Skin epidermis (tissue), 12 donors: Measurements from ENCODE around the gene LETM1.
A peak's percentile ranks its signal among the peaks of the same experiment; 100 is the strongest.

ENCODE experiments used
- H3K27ac ChIP-seq, 21 experiments: fragments of 200-600 bp; sonication (generic) in 11 of 21; one replicate each; pipeline ENCODE4 v1.5.0; 2020; ENCODE audit warnings: mild to moderate bottlenecking in 3 of 21, inconsistent platforms in 2 of 21, moderate library complexity in 2 of 21
- H3K4me3 ChIP-seq, 7 experiments: fragments of 200-600 bp; sonication (generic) in 2 of 7; one replicate each; pipeline ENCODE4 v1.5.0; 2020; ENCODE audit warnings: inconsistent platforms in 2 of 7, mild to moderate bottlenecking in 2 of 7, moderate library complexity in 1 of 7

Gene LETM1

DNA sequence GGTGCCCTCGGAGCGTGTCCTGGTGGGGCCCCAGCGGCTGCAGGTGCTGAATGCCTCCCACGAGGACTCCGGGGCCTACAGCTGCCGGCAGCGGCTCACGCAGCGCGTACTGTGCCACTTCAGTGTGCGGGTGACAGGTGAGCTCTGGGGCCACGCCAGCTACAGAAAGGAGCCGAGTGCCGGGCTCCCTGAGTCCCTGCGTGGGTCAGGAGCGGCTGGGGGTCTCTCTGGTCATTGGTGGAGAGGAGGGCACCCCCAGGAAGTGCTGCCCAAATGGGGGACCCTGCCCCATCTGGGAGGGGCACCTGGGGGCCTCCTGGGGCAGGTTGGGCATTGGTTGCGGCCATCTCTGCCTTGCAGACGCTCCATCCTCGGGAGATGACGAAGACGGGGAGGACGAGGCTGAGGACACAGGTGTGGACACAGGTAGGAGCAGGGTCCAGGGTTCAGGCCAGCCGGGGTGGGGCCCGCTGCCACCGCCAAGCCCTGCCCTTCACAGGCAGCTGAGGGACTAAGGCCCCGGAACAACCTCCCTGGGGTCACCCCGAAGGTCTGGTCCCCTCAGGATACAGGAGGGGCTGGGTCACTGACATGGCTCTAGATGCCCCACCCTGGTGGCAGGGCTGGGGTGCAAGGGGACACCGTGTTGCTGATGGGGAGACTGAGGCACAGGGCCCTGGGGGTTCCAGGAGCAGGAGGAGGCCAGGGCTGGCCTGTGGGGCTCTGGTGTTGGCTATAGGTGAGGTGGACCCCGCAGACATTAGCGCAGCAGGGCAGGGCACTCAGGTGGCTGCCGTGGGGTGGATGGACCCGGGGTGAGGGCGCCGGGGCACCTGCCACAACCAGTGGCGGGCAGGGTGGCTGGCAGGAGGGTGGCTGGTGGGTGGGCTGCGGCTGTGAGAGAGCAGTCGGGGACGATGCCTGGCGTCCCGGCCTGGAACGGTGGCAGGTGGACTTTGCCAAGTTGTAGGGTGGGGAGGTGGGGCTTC is 56.3 kb downstream of the LETM1 start:
- Histone ChIP-seq H3K27ac (peak overlapping the region in 1 of 21 experiments; percentile 3), H3K4me3 (no peak overlapping the region)

DNA sequence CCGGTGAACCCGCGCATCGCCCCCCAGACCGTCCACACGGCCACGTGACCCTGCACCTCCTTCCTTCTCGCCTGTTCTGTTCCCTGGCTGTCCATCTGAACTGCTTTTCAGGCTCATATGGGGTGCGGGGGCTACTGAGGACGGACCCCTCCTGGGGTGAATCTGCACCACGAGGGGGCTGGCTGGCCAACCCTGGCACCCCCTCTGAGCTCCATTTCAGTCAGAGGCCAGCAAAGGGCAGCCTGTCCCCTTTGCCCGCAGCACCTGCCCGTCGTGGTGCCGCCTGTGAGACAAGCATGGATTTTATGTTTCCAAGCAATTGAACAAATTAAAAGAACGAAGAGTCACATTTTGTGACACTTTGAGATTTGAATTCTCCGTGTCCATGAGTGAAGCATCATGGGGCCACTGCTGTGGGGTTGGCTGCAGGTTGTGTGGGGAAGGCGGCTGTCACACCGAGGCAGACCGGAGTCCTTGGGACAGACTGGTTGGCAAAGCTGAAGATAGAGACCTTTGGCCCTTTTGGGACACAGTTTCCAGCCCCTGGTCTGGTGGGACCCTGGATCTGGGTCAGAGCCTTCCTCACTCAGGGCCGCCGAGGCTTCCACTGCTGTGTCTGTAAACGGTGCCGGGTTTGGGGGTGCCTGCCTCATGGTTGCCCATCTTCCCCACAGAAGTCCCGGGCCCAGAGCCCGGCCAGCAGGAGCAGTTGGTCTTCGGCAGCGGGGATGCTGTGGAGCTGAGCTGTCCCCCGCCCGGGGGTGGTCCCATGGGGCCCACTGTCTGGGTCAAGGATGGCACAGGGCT is 57.2 kb downstream of the LETM1 start:
- no peak overlapping the region for H3K4me3 ChIP-seq
- H3K27ac ChIP-seq = no peak overlapping the region

DNA sequence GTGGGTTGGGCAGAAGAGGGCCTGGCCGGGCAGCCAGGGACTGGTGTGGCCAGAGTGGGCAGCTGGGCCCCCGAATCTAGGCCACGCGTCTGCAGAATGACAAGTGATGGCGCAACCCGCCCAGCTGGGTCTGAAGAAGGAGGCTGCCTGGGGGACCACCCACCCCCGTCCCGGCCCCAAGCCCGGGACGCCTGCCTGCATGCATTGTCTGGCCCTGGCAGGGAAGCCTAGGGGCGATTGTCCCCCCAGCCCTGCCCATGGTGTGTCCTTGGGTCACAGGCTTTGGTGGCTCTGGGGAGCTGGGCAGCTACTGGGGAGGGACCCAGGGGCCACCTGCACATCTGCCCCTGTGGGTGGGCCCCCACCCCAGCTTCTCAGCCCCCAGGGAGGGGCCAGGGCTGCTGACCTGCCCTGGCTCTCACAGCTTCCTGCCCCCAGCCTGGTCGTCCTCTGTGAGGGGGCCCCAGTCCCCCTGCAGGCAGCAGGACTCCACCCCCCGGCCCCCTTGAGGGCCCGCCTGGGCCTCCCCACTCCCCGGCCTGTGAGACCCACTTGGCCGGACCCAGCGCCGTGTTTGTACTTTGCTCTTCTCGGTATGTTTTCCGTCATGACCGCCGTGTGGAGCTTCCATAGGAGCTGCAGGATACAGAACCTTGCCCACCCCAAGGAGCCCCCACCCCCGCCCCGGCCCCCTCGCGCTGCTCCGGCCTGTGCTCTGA is 57.9 kb downstream of the LETM1 start:
- Histone ChIP-seq H3K27ac (peak overlapping the region in 1 of 21 experiments; percentile 6), H3K4me3 (peak overlapping the region in 2 of 7 experiments; percentile 12 to 60)

DNA sequence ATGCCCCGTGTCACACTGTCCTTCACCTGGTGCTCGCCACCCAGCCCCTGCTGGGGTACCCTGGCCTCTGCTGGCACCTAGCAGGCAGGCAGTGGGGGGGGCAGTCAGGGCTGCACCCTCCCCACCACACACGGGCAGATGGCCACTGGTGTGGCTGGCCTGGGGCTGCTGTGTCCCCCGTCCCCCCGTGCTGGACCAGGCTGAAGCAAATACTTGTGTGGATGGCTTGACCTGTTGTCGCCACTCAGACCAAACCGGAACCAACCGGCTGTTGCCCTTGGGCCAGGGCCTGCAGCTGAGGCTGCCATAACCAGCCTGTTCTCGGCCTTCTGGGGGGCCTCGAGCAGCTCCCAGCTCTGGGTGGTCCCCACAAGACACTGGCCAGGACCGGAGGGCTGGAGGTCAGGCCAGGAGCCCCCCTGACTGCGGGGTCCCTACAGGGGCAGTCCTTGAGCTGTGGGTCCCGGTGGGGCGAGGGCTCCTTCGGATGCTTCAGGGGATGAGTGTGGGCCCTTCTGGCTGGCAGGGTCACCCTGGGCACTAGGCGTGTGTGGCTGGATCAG is 58.6 kb downstream of the LETM1 start:
- Histone ChIP-seq H3K27ac (peak overlapping the region in 1 of 21 experiments; percentile 6), H3K4me3 (peak overlapping the region in 3 of 7 experiments; percentile 12 to 60 (median 13))

DNA sequence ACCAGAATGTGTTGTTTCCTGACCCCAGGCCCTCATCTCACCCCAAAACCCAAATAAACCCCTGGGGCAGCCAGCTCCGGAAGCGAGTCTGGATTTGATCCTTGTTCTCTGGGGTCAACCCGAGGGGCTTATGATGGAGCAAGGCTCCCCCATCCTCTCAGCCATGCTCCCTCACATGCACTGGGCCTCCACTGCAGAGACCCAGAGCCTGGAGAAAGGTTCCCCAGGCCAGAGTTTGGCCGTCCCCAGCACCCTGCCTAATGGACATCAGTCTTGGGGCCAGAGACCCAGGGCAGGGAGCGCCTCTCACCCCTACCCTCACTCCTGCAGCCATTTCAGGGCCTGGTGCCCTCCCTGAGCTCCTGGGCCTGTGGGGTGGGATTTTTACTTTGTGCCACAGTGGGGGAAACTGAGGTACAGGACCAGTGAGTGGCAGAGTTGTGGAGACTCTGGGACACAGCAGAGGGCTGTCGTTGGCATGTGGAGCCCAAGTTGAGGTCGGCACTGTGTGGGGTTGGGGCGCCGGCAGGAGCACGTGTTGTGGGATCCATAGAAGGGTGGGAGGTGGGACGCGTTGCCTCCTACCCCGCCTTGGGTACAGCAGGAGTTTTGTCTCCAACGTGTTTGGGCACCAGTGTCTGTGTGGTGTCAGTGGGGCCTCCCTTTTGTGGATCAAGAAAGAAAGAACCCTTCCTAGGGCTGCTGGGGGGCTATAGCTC is 59.3 kb downstream of the LETM1 start:
- H3K4me3 ChIP-seq = peak overlapping the region in 4 of 7 experiments; percentile 42 to 62 (median 60)
- H3K27ac ChIP-seq = peak overlapping the region in 1 of 21 experiments; percentile 90

DNA sequence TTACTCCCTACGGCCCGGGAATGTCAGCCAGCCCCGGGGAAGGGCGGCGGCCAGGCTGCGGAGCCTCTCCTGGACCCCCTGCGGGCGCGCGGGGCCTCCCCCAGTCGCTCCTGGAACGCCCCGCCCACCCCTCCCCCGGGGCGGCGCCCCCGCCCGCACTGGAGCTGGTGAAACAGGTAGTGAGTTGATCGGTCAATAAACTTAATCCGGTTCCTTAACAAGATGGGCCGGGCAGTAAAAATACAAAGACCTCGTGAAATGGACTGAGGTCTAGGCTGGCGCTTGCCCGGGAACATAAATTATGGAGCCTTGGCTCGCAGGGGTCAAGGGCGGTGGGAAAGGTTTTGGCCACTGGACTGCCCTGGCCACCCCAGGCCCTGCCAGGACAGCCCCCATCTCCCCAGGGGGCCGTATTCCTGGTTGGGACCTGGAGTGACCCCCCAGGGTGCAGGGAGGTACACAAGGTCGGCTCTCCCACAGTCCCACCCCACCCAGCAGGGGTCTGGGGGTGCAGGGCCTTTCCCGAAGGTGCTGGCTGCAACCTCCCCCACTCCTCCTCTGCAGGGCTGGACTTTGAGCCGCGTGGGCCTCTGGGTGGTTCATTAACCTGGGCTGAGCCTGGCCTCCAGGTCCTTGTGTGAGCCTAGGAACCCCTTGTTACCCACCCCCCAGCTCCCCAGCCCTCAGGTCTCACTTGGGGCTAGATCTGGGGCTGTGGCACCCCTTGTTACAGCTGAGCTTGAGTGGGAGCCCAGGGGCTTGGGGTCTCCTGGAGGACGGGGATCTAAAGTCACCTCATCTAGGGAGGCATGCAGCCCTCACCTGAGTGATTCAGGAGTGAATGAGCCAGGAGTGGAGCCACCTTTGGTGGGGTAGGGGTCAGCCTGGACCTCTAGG is 60.4 kb downstream of the LETM1 start:
- Histone ChIP-seq H3K27ac (peak overlapping the region in 9 of 21 experiments; percentile 59 to 90 (median 74)), H3K4me3 (peak overlapping the region; percentile 42 to 64 (median 60))

DNA sequence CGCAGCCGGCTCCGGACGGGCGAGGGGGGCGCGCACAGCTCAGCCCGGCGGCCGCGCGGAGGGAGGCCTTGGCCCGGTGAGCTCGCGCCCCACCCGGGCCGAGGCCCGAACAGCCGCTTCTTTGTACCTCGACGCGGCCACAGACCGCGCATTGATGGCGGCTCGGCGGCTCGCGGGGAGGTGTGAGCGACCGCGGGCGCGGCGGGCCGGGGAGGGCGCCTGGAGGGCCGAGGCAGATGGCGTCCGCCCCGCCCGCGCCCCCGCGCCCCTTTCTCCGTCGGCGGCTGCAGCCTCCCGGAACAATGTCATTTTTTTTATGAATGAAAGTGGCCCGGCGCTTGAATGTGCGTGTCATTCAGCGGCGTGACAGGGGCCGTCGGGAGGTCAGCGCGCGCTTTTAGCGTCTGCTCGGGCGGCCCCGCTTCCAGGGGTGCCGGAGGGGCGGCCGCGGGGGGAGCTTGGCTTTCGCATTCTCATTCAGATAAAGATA is 61.1 kb downstream of the LETM1 start:
- H3K4me3 ChIP-seq = peak overlapping the region; percentile 42 to 64 (median 60)
- H3K27ac ChIP-seq = peak overlapping the region in 13 of 21 experiments; percentile 49 to 90 (median 69)

DNA sequence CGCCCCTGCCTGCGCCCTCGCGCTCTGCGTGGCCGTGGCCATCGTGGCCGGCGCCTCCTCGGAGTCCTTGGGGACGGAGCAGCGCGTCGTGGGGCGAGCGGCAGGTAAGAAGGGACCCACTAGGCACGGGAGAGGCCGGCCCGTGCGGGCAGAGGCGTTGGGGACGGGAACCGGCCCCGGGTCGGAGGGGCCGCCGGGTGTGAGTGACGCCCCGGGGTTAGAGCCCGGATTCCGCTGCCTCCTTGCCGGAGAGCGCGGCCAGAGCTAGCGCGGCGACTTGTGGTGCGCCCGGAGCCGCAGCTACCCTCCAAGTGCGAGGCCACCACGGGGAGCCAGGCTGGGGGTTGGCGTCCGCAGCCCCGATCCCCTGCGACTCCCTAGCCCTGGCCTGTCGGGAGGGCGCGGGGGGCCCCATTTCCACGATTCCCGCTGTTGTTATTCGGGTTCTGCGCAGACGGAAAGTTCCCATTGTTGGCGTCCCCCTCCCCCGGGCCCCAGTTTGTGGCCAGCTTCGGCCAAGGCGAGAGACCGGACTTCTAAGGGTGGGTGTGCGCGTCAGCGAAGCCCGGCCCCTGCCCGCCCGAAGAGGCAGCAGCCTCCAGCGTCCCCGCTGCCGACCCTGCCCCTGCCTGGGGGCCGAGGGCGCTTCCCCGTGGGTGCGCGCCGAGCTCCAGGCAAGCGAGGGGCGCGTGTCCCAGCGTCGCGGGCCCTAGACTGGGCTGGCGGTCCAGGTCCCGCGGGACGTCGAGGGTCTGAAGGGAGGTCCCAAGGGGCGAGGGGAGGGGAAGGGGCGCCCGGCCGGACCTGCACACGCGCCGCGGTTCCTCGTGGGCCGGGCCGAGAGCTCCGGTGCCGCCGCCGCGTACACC is 61.8 kb downstream of the LETM1 start:
- peak overlapping the region in 18 of 21 experiments; percentile 22 to 90 (median 66) for H3K27ac ChIP-seq
- H3K4me3 ChIP-seq = peak overlapping the region; percentile 42 to 64 (median 60)

DNA sequence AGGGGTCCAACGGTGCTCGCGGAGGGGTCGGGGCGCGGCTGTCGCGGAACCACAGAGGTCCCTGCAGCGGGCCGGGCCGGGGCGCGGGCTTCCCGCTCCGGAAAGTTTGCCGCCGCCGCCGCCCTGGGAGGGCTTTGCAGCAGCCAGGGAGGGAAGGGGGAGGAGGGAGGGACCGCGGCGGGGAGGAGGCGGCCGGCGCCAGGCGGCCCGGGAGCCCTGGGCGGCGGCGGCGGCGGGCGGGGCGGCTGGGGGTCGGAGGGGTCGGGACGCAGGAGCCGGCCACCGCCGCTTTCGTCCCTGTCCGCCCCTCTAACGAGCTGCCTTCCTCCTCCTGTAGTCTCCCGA is 62.5 kb downstream of the LETM1 start:
- Histone ChIP-seq H3K4me3 (peak overlapping the region; percentile 42 to 64 (median 60)), H3K27ac (peak overlapping the region in 9 of 21 experiments; percentile 51 to 90 (median 69))

DNA sequence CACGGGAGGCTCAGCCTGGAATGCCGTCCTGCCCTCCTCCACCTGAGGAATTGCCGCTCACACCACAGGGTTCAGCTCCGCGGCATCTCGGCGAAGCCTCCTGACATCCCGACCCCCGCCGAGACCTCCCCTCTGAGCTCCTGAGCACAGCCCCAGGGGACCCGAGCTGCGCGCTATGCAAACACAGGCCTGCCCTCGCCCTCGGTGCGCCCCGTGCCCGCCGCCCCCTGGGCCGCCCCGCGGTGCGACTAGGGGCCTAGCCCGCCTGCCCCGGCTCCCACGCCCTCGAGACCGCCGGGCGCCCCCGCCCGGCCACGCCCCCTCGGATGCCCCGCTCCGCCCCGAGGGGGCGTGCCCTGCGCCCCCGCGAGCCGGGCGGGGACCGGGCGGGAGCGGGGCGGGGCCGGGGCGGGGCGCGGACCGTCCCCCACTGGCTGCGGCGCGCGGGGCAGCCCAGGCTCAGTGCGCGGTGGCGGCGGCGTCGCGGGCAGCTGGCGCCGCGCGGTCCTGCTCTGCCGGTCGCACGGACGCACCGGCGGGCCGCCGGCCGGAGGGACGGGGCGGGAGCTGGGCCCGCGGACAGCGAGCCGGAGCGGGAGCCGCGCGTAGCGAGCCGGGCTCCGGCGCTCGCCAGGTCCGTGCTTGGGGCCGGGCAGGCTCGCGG is 63.0 kb downstream of the LETM1 start, which contains the start of gene FGFR3:
FGFR3 (plus strand) TSS at position 462 of the 664 bp plus-strand sequence. CDS start 642 bp downstream, outside the sequence.
- Histone ChIP-seq H3K27ac (peak within 1 kb of the TSS in 18 of 21 experiments; percentile 22 to 90 (median 66)), H3K4me3 (peak within 1 kb of the TSS; percentile 42 to 64 (median 60))

DNA sequence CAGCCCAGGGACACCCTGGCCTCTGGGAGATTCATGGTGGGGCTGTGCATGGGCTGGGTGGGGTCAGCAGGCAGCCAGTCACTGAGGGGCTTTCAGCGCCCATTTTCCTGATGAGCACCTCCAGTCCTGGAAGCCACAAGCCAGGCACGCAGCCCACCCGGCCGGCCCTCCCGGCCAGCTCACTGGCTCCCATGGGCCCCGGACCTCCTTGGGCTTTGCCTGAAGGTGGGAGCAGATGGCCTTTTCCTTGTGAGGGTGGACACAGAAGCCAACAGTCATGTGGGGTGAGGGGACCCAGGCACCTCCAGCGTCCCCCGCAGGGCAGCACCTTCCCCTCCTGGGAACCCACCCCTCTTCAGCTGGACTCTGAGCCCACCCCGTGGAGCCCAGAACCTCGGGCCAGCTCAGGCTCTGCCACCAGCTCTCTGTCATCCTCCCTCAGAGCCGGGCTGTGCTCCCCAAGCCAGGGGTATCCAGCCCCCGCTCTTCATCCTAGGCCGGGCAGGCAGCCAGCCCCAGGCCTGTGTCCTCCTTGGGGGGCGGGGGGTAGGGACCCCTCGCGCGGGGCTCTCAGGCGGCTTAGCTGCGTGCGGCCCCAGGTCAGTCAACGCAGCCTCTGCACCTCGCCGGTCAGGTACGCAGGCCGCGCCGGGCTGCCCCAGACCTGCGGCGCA is 63.7 kb downstream of the LETM1 start:
- Histone ChIP-seq H3K4me3 (no peak overlapping the region), H3K27ac (peak overlapping the region in 2 of 21 experiments; percentile 16 to 38)

DNA sequence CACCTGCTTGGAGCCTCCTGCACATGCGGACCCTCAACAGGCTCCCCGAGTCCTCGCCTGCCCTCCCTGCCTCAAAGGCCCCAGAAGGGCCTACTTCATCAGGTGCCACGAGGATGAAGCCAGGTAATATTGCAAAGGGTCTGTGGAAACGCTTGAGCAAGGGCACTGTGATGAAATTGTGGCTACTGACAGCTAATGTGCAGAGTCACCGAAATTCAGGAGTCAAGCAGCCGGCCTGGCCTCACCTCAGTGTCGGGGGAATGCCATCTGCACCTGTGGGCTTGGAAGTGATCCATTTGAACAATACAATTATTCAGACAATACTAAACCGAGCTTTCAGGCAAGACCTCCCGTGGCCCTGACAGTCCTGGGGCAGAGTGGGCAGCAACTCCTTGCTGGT is 66.0 kb downstream of the LETM1 start:
- no peak overlapping the region for H3K4me3 ChIP-seq
- H3K27ac ChIP-seq = peak overlapping the region in 8 of 21 experiments; percentile 10 to 75 (median 56)

DNA sequence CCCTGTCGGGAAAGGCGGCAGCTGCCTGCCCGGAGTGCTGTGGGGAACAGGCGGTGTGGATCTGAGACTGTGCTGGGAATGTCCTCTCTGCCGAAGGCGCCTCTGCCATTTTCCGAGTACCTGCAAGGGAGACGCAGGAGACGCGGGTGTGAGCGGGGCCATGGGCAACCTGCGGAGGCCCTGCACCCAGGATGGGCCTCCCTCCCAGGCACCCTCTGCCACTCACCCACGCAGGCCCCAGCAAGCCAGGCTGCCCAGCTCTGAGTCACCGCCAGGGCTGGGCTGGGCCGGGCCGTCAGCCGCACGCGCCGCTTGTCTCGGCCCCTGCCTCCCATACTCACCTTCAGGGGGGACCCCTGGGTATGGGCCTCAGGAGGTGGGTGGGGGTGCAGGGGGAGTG is 66.4 kb downstream of the LETM1 start:
- Histone ChIP-seq H3K4me3 (no peak overlapping the region), H3K27ac (peak overlapping the region in 12 of 21 experiments; percentile 8 to 75 (median 56))

DNA sequence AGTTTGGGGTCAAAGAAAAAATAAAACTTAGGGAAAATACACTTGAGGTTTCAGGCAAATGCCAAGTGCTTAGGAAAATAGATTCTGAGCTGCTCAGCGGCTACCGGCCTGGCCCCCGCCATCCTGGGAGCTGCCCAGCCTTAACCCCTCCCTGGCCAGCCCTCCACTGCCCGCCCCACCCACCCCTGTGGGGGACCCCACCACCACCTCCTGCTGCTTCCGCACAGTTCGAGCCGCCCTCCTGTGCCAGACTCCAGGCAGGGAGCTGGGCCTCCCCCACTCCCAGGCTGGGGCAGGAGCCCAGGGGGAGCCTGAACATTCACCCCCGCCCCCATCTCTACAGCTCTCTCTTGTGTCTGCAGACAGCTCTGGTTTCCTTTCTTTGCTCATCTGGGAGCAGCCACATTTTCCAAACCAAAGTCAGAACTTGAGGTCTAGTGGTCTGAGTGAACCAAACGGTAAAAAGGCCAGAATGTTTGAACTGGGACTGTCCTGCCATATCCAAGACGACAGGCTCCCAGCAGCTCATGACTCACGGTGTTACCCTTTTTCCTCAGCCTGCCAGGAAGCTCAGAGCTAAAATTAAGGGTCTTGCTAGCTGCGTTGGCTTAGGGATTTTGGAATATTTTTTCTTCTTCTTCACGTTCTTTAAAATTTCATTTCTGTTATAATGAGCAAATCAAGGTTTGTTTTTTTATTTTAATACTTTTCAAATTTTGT is 67.5 kb downstream of the LETM1 start:
- Histone ChIP-seq H3K4me3 (no peak overlapping the region), H3K27ac (peak overlapping the region in 11 of 21 experiments; percentile 1 to 75 (median 61))
